Prostate gland (tissue), 2 donors: ENCODE results near the gene NRXN3.

Experiments
- POLR2A ChIP-seq: fragments of 450-650 bp; IDR thresholded peaks from one replicate; pipeline ENCODE4 v1.6.1; 2016; ENCODE audit warnings: antibody characterized with exemption, mild to moderate bottlenecking
- POLR2AphosphoS5 ChIP-seq: sonication (generic); formaldehyde crosslinking; IDR thresholded peaks from one replicate; pipeline ENCODE4 v1.6.1; 2017; ENCODE audit warnings: antibody characterized with exemption
- TF ChIP-seq, protein P1 (sequence below), 4 experiments: fragments of 200-600 bp in 2 of 4; fragments of 450-650 bp in 2 of 4; sonication (generic) in 2 of 4; IDR thresholded peaks; 1 replicate in 3 of 4; 2 replicates in 1 of 4; pipeline ENCODE4 v1.5.1; 2016 to 2019; ENCODE audit warnings: antibody characterized with exemption in 4 of 4, mild to moderate bottlenecking in 2 of 4, moderate library complexity in 2 of 4

DNA sequence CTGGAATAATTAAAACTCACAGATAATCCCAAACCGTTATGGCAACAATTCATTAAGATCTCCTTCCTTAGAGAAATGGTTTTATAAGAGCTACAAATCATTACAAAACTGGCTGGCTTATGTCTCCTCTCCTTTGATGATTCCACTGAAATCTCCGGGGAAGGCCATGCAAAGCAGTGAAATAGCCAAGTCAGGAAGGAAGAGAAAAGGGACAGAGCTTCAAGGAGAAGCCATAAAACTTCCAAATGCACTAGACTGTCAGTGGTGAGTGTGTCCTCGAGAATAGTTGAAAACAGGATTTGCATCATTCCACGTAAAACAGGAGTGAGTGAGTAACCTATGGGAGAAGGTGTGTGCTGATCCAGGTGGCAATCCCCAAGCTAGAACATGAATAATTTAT, 1711.1 kb downstream of the NRXN3 start:
- TF ChIP-seq, protein P1, sequence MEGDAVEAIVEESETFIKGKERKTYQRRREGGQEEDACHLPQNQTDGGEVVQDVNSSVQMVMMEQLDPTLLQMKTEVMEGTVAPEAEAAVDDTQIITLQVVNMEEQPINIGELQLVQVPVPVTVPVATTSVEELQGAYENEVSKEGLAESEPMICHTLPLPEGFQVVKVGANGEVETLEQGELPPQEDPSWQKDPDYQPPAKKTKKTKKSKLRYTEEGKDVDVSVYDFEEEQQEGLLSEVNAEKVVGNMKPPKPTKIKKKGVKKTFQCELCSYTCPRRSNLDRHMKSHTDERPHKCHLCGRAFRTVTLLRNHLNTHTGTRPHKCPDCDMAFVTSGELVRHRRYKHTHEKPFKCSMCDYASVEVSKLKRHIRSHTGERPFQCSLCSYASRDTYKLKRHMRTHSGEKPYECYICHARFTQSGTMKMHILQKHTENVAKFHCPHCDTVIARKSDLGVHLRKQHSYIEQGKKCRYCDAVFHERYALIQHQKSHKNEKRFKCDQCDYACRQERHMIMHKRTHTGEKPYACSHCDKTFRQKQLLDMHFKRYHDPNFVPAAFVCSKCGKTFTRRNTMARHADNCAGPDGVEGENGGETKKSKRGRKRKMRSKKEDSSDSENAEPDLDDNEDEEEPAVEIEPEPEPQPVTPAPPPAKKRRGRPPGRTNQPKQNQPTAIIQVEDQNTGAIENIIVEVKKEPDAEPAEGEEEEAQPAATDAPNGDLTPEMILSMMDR (IDR thresholded peaks at IDR 0.05): no peak
- TF ChIP-seq POLR2AphosphoS5: no peak
- no peak for TF ChIP-seq POLR2A
